ENCODE data around the gene YKT6.

GRCh38 chr7:44219371-44220045, 18.7 kb downstream of the YKT6 start:
- TF ChIP-seq TAF1 (IDR thresholded peaks at IDR 0.05; ENCODE audit: borderline replicate concordance, low read depth, low read length) (no peak), POLR2A (IDR thresholded peaks at IDR 0.05; ENCODE audit: low read depth, low read length) (no peak), POLR2AphosphoS5 (IDR thresholded peaks at IDR 0.05; ENCODE audit: low read depth, low read length) (no peak)

Measured in GM12892 (cell line).